K562 (cell line): ENCODE measurements around the gene HDGFL2. TPM values are rescaled to one million over a fixed set of nuclear protein-coding genes. Genes with fewer than 3 reads are reported as not detected.

ENCODE experiments used
- ATAC-seq: fragments of 200-7000 bp; cut with Tn5 transposase; 3 replicates; pipeline ENCODE4 v1.9.1; 2020; ENCODE audit warnings: moderate library complexity
- BruUV-seq: library from RNA; stranded (reverse); fragments of 400-500 nt; replicated peaks from 2 replicates; lab custom pipeline; 2021; lab: Mats Ljungman, UMichigan
- CTCF ChIA-PET: fragments of 300-600 bp; formaldehyde crosslinking; extraction: SDS; loops from one replicate; lab custom pipeline; 2021; ENCODE audit warnings: low intra/inter-chr PET ratio; lab: Yijun Ruan, JAX
- POLR2A ChIA-PET: fragments of 300-600, 350-650 bp; sonication (Branson Sonifier 250); formaldehyde crosslinking; extraction: SDS; loops from one replicate; lab custom pipeline; 2021; ENCODE audit warnings: antibody characterized with exemption, inconsistent platforms; lab: Yijun Ruan, JAX
- DNase-seq, 4 experiments: peaks; one replicate each; pipeline versions ENCODE4 v3.0.0 to v3.0.0-alpha.2; 2011 to 2018; ENCODE audit warnings: low spot score in 3 of 4, mixed read lengths in 3 of 4; ENCODE audit errors: extremely low read depth in 1 of 4
- FAIRE-seq: peaks from 2 replicates; lab custom pipeline; 2011; peaks lifted over from hg19 to GRCh38; lab: Jason Lieb, UNC
- H2AFZ ChIP-seq: 2 replicates; pipeline ENCODE4 v1.6.0; 2011; ENCODE audit warnings: low read depth, low read length, control low read depth, inconsistent platforms
- H3K27ac ChIP-seq: fragments of 200-600 bp; 3 replicates; pipeline ENCODE4 v1.8.0; 2011; ENCODE audit warnings: low read depth, mild to moderate bottlenecking, control low read depth, inconsistent platforms, low read length, moderate library complexity, mixed read lengths; ENCODE audit errors: extremely low read depth
- H3K27me3 ChIP-seq, 2 experiments: fragments of 300-600 bp in 1 of 2; 2 replicates in 1 of 2; 3 replicates in 1 of 2; pipeline versions ENCODE4 v1.6.0 to v1.8.0; 2011; ENCODE audit warnings: inconsistent platforms in 2 of 2, low read length in 2 of 2, mild to moderate bottlenecking in 1 of 2, mixed read lengths in 1 of 2, moderate library complexity in 1 of 2; ENCODE audit not compliant: control insufficient read depth in 2 of 2, insufficient read depth in 2 of 2
- H3K36me3 ChIP-seq: fragments of 300-600 bp; 3 replicates; pipeline ENCODE4 v1.8.0; 2011; ENCODE audit warnings: mild to moderate bottlenecking, low read length, inconsistent platforms; ENCODE audit not compliant: control insufficient read depth, insufficient read depth
- H3K4me1 ChIP-seq, 2 experiments: fragments of 200-600 bp in 1 of 2; replicated peaks in 1 of 2; 2 replicates in 1 of 2; 3 replicates in 1 of 2; pipeline versions ENCODE4 v1.5.1 to v1.8.0; 2011; ENCODE audit warnings: inconsistent platforms in 2 of 2, low read length in 2 of 2, mild to moderate bottlenecking in 1 of 2, mixed read lengths in 1 of 2, moderate library complexity in 1 of 2; ENCODE audit not compliant: control insufficient read depth in 2 of 2, insufficient read depth in 2 of 2
- H3K4me2 ChIP-seq: 2 replicates; pipeline ENCODE4 v1.6.1; 2011; ENCODE audit warnings: low read length, control low read depth, inconsistent platforms, mixed read lengths; ENCODE audit not compliant: insufficient read depth
- H3K4me3 ChIP-seq: fragments of 200-600 bp; sonication (generic), shearing (Covaris generic); 2 replicates; pipeline ENCODE4 v1.5.1; 2016; ENCODE audit warnings: control low read depth, inconsistent platforms
- H3K79me2 ChIP-seq: fragments of 200-600 bp; 3 replicates; pipeline ENCODE4 v1.8.0; 2011; ENCODE audit warnings: low read length, inconsistent platforms; ENCODE audit not compliant: control insufficient read depth, insufficient read depth
- H3K9ac ChIP-seq, 2 experiments: 2 replicates each; pipeline versions ENCODE4 v1.6.0 to v1.6.1; 2011; ENCODE audit warnings: low read depth in 2 of 2, low read length in 2 of 2, control low read depth in 1 of 2, inconsistent platforms in 1 of 2, mild to moderate bottlenecking in 1 of 2, mixed read lengths in 1 of 2; ENCODE audit not compliant: insufficient read depth in 1 of 2
- H3K9me1 ChIP-seq: one replicate; pipeline ENCODE4 v1.6.0; 2011; ENCODE audit warnings: inconsistent platforms, mild to moderate bottlenecking, low read length, moderate library complexity; ENCODE audit not compliant: control insufficient read depth, insufficient read depth
- H3K9me3 ChIP-seq: replicated peaks from 2 replicates; pipeline ENCODE4 v1.5.1; 2011; ENCODE audit warnings: low read depth, low read length, inconsistent platforms; ENCODE audit not compliant: control insufficient read depth, insufficient read depth
- H4K20me1 ChIP-seq: replicated peaks from 2 replicates; pipeline ENCODE4 v1.6.1; 2011; ENCODE audit warnings: low read length, inconsistent platforms, mixed read lengths; ENCODE audit not compliant: control insufficient read depth, insufficient read depth
- CCNT2 ChIP-seq: IDR thresholded peaks from 2 replicates; pipeline ENCODE4 v1.6.1; 2011; ENCODE audit warnings: borderline replicate concordance, low read depth, mild to moderate bottlenecking, moderate library complexity, mixed read lengths, low read length; ENCODE audit not compliant: insufficient read length; ENCODE audit errors: extremely low read depth
- GMEB1 ChIP-seq: fragments of 250-450 bp; sonication (Bioruptor Pico); IDR thresholded peaks from 2 replicates; pipeline ENCODE4 v1.4.0; 2020; ENCODE audit warnings: mild to moderate bottlenecking
- JUND ChIP-seq, 2 experiments: IDR thresholded peaks; 2 replicates in 1 of 2; 3 replicates in 1 of 2; pipeline ENCODE4 v1.6.1; 2011; ENCODE audit warnings: borderline replicate concordance in 2 of 2, low read depth in 2 of 2, low read length in 2 of 2, improper control_type of control experiment in 1 of 2, missing biosample characterization in 1 of 2, missing genetic modification characterization in 1 of 2, missing genetic modification reagents in 1 of 2
- POLR3G ChIP-seq: IDR thresholded peaks from 2 replicates; pipeline ENCODE4 v1.6.1; 2011; ENCODE audit not compliant: insufficient read length, insufficient replicate concordance; ENCODE audit errors: extremely low read depth
- ZBED1 ChIP-seq: IDR thresholded peaks from 2 replicates; pipeline ENCODE4 v1.6.1; 2014
- ZBTB17 ChIP-seq: fragments of 450-650 bp; formaldehyde crosslinking; IDR thresholded peaks from 2 replicates; pipeline ENCODE4 v1.4.0; 2020; ENCODE audit warnings: mild to moderate bottlenecking
- ZBTB8A ChIP-seq: fragments of 450-650 bp; IDR thresholded peaks from 2 replicates; pipeline ENCODE4 v1.6.1; 2018; ENCODE audit warnings: mild to moderate bottlenecking, moderate library complexity; ENCODE audit not compliant: partially characterized antibody
- ZNF57 ChIP-seq: fragments of 450-650 bp; formaldehyde crosslinking; IDR thresholded peaks from 2 replicates; pipeline ENCODE4 v1.4.0; 2020; ENCODE audit warnings: mild to moderate bottlenecking, moderate library complexity
- WGBS: fragments of 100-300 bp; shearing (Covaris generic); methylation state at CpG from one replicate; pipeline ENCODE4 v1.1.6; 2016; ENCODE audit warnings: low coverage, mixed read lengths; ENCODE audit not compliant: insufficient coverage; ENCODE audit errors: missing lambda C conversion rate; 5-methylcytosine and 5-hydroxymethylcytosine counted together
- in situ Hi-C: fragments of 300-500 bp; cut with MboI; formaldehyde crosslinking; loops from 4 replicates; pipeline ENCODE4 v1.15.0; 2018; ENCODE audit warnings: inconsistent platforms, mixed read lengths
- intact Hi-C: fragments of 100-400 bp; cut with micrococcal nuclease; formaldehyde crosslinking; loops from 2 replicates; pipeline ENCODE4 v1.14.2; 2022
- polyA plus RNA-seq, 8 experiments: library from polyadenylated mRNA; depleted of rRNA in 4 of 8; stranded (reverse) in 5 of 8; unstranded in 3 of 8; fragments of >200 nt; fragmentation: Nextera tagmentation in 2 of 8; fragmentation: Illumina TruSeq in 1 of 8; extraction: Ambion mirVana in 2 of 8; extraction: Trizol in 1 of 8; gene quantifications; 2 replicates each; pipeline versions ENCODE4 v1.2.1 to v1.2.3, GENCODE V29; 2011 to 2014; ENCODE audit warnings: inconsistent platforms in 1 of 8, missing spikeins in 1 of 8
- total RNA-seq, 7 experiments: library from RNA; depleted of rRNA in 6 of 7; stranded (reverse); fragments of >200 nt in 6 of 7; fragmentation: Illumina TruSeq in 2 of 7; extraction: Trizol in 2 of 7; gene quantifications; 2 replicates each; pipeline versions ENCODE4 v1.2.1 to v1.2.3, GENCODE V29; 2011 to 2021; ENCODE audit warnings: low replicate concordance in 1 of 7

Gene HDGFL2
- total and polyA plus RNA-seq, 9 of the 15 experiments (the other 6 are each of a cell fraction or from before 2014, with no cell fraction given): 0.13 to 61.7 (median 16.0) TPM

GRCh38 chr19:4474514-4475022 is 2.5 kb downstream of the HDGFL2 start (continued):
- TF ChIP-seq GMEB1 (CRISPR knock-in tag): no peak

DNA sequence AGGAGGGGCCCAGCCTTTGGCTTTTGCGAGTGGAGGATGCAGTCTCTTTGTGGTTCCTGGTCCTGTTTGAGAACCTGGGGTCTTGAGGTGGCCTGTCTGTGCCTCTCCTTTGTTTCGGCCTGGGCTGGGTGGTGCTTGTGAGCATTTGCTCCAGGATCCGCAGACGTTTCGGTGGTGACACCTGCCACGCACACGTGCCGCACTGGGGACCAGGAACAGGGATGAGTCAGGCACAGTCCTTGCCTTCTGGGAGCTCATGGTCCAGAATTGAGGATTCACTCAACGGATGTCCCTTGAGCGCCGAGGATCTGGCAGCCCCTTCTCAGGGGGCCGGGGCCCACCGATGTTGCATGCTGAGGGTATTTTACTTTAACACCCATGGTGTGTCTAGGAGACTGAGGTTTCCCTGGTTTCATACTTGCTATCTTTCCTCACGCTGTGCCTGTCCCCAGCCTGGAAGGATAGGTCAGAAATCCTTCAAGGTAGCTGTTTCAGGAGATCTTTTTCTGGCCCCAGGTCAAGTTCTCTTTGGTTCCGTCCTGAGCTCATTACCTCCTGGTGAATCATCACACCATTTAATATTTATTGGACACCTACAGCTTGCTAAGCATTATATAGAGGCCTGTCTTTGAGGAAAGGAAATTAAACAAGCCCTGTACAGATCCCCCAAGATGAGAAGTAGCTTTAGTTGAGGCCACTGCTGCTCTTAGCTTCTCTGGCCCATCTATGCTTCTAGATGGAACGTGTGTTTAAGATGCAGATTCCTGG is 5.1 kb downstream of the HDGFL2 start:
- Histone ChIP-seq H3K36me3 (peaks cover 34% of the 10 kb centered on the region; the same call in 2 of the 3 replicates), H3K9me3 (no peaks in the 10 kb centered on the region)
- TF ChIP-seq JUND (IDR thresholded peaks at IDR 0.05; ENCODE audit: borderline replicate concordance, low read depth, low read length): no peak
- no peak for TF ChIP-seq JUND (tag; IDR thresholded peaks at IDR 0.05; ENCODE audit: borderline replicate concordance, low read depth, low read length)
- no peak for TF ChIP-seq POLR3G
- TF ChIP-seq ZNF57: no peak
- TF ChIP-seq ZBTB8A: no peak
- no peak for TF ChIP-seq CCNT2
- TF ChIP-seq ZBED1: no peak
- no peak for TF ChIP-seq ZBTB17
- TF ChIP-seq, all 486 proteins: peak for 0
- FAIRE-seq: no peak
- no peak overlapping the region for H2AFZ ChIP-seq
- no peaks in the 10 kb centered on the region for H3K9me1 ChIP-seq
- no TSS peak for BruUV-seq
- no peaks in the 10 kb centered on the region for H3K27me3 ChIP-seq
- H3K4me3 ChIP-seq: no peak overlapping the region
- H3K9ac ChIP-seq: 0 out of 4 replicates have a peak overlapping the region, but pooled peaks of 1 of the 2 experiments have one; percentile 2
- H4K20me1 ChIP-seq: peaks cover 4% of the 10 kb centered on the region; the same call in 1 of the 2 replicates
- POLR2A ChIA-PET: interaction anchor here (0.9 kb wide), 1 partner anchor 10 kb away, joined by 3 read pairs; no protein-coding TSS in a partner anchor
- H3K79me2 ChIP-seq: peaks cover 24% of the 10 kb centered on the region
- no peak for ATAC-seq
- H3K4me2 ChIP-seq: no peak overlapping the region
- intact Hi-C loops (no loop called here), in situ Hi-C loops (no loop called here)
- WGBS: 80% methylated on average over 13 of the region's 16 CpGs
- no peak overlapping the region for H3K27ac ChIP-seq
- CTCF ChIA-PET: no interaction called here
- peaks cover 0 to 25% of the 10 kb centered on the region in 2 experiments; a peak in 3 of 5 replicates for H3K4me1 ChIP-seq
- DNase-seq: no peak
